A204.1 (cell line): ENCODE results near the gene ATG7.
"Not testable (repeated sequence)": the region's sequence is repeated elsewhere in the genome, so short reads cannot be mapped to it uniquely, and the experiment has no call there.

Source experiments
- FAIRE-seq: peaks from 2 replicates; lab custom pipeline; 2012; peaks lifted over from hg19 to GRCh38; lab: Jason Lieb, UNC

ATG7 gene

GRCh38 chr3:11509173-11510000 is 237.2 kb downstream of the ATG7 start:
- no peak for FAIRE-seq

- FAIRE-seq, result no peak
Observed at GRCh38 chr3:11510001-11510340, 237.8 kb downstream of the ATG7 start.

- no peak for FAIRE-seq
Observed at GRCh38 chr3:11510356-11510755, 238.2 kb downstream of the ATG7 start.

GRCh38 chr3:11511606-11512005 is 239.4 kb downstream of the ATG7 start:
- FAIRE-seq, result not testable (repeated sequence)

- FAIRE-seq, result not testable (repeated sequence)
Observed at GRCh38 chr3:11513125-11513816, 241.1 kb downstream of the ATG7 start.

DNA sequence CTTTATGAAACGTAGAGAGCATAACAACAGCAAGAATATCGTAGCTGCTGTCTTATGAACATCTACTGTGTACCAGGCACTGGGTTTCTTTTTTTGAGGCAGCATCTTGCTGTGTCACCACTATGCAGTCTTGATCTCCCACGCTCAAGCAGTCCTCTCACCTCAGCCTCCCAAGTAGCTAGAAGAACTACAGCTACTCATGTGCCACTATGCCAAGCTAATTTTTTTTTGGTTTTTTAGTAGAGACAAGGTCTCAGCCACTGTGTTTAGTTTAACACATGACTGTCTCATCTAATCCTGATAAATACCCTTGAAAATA is 241.6 kb downstream of the ATG7 start:
- FAIRE-seq, result no peak

DNA sequence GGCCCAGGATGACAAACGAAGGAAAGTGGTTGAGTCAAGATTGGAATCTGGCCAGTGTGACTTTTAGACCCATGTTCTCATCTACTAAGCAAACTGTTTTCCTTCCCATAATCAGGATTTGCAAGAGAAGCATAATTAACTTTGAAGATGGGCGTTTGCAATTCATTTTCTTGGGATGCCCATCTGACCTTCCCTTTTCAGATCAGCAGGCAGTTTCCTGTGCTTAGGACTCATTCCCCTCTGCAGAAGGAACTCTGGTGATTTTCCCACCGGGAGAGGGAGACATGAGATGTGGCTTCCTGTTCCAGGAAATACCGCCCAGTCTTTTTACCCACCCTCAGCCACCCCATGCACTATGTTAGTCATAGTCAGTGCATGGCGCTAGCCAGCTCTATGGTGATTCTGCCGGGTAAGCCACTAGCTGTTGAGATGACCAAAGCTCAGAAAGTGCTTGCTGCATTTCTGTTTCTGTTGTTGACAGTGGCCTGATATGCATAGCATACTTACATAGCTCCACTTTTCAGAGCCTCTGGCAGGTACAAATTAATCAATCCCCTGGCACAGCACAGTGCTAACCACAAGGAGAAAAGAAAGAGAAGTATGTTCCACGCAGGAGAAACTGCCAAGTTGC is 242.1 kb downstream of the ATG7 start:
- no peak for FAIRE-seq

DNA sequence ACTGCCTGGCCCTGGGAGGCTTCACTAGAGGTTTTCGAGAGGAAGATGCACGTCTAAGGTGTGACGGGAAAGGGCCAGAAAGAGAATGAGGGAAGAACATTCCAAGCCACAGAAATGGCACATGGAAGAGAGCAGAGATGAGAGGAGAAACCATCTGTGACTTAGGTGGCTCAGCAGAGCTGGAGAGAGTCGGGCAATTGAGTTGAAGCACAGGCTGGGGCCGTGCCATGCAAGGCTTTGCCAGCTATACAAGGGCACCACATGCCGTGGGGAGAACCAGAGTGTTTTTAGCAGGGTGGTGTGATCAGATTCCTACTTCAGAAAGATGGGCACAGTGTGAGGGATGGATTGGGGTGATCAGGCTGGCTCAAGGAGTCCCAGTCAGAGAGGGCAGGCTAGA is 245.4 kb downstream of the ATG7 start:
- FAIRE-seq, result no peak

DNA sequence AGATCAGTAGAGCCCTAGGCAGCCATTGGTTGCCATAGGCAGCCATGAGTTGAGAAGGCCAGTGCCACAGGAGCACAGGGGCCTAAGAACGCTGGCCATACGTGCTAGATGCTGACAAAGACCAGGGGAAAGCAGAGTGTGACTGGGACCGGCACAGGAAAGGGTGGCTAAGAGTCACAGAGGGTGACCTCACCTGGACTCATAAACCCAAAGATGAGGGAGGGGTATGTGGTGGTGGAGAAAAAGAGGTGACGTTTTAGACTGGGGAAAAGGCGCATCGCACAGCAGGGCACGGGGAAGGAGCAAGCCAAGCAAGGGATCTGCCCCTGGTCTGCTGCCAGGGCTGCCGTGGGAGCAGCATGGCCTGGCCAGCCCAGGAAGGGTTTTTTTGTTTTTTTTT is 249.0 kb downstream of the ATG7 start:
- FAIRE-seq, result no peak

GRCh38 chr3:11522398-11522715 is 250.2 kb downstream of the ATG7 start:
- FAIRE-seq, result no peak

- FAIRE-seq, result no peak
Observed at GRCh38 chr3:11522953-11523571, 250.9 kb downstream of the ATG7 start.

DNA sequence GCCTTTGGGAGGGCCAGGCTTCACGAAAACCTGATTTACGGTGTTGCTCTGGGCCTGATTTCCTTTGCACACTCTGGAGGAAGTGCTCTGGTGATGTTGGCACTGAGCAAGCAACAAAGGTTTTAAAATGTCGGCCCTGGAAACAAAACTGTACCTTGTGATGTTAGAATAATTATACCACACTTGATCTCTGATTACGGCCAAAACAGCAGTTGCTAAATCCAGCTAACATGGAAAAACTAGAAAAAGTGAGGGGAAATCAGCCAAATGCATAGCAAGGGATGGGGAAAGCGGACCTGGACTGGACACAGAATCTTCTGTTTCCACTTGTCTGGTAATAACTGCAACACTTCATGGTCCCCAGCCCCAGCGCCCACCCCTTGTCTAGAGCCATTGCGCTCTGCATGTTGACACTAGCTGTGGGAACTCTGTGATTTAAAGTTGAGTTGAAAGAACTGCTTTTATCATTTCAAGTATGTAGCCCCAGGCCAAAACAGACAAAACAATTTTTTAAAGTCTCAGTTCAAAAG is 251.4 kb downstream of the ATG7 start:
- FAIRE-seq, result no peak

DNA sequence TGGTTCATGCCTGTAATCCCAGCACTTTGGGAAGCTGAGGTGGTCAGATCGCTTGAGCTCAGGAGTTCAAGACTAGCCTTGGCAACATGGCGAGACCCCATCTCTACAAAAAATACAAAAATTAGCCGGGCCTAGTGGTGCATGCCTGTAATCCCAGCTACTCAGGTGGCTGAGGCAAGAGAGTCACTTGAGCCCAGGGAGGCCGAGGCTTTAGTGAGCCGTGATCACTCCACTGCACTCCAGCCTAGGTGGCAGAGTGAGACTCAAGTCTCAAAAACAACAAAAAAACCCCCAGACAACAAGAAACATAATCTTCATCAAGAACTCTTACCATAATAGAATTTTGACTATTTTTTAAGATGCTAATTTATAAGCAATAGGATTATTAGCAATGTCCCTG is 253.9 kb downstream of the ATG7 start:
- not testable (repeated sequence) for FAIRE-seq

DNA sequence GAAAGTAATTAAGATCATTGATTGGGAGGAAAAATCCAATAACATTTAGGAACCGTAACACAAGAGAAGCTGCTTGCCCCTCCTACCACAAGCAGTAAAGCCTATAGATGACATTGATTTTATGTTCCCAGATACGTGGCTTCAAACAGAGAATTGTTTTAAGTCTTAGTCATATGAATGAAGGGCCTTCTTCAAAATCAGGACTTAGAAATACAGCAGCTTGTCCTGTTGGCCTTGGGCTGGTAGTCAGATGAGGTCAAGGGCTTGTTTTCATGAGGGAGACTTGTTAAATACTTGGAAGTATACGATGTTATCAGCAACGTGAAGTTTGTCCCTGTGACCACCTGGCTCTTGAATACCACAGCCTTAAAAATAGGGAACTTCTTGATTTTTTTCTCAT is 257.1 kb downstream of the ATG7 start:
- no peak for FAIRE-seq

DNA sequence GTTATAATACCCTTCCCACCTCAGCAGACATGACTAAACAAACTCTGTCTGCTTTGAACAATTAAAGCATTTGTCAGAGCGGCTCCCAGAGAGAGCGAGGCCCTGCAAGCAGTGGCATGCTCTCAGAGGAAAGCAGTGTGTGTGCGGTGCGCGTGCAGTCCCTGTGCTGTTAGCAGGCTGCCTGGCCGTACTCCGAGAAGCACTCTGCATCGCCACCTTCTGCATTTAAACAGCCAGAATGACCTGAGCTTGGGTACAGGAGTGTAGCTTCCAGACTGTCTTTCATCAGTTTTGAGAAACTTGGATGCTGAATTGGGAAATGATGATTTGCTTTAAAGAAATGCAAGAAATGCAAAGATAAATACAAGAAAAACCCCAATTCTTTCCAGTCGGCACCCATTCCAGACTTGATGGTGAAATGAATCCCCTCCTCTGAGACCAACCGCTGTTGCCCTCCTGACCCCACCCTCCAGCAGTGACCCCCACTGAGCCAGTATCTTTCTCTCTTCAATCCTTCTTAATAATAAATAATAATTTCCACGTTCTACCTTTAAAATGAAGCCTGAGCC is 258.0 kb downstream of the ATG7 start:
- FAIRE-seq, result no peak

GRCh38 chr3:11532931-11533391 is 260.8 kb downstream of the ATG7 start:
- no peak for FAIRE-seq

DNA sequence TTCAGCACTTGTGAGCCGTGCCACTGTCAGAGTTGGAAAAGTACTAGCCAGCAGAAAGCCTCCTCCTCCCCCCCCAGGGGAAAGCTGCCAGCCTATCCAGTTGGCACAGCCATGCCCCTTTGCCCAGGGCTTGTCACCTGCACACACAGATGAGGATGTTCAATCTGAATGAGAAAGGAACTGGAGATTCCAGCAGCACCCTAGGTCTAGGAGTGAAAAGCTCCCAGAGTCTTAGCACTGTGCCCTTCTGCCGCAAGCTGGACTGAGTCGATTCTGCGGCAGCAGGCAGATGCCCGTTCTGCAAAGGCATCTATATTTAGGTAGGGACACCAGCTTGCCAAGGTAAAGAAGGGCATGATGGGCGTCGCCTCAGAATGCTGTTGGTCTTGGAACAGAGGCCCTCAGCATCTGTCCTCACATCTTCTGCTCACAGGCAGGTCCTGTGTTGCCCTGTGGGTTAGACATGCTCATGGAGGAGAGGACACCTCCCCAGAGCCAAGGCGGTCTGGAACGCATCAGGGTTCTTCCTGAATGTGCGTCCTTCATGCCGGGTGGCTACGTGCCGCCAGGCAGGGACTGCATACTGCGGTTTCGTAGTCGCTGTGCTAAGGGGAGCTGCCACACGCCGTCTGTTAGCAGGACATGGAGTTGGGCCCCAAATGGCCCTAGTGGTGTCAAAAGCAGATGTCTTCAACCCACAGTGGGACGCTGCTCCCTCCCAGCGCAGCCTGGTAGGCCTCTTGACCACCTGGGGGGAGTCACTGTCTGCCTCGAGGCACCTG is 262.0 kb downstream of the ATG7 start:
- no peak for FAIRE-seq

GRCh38 chr3:11534793-11535101 is 262.6 kb downstream of the ATG7 start:
- no peak for FAIRE-seq

- no peak for FAIRE-seq
Observed at GRCh38 chr3:11535243-11535960, 263.2 kb downstream of the ATG7 start.

- no peak for FAIRE-seq
Observed at GRCh38 chr3:11536132-11536935, 264.1 kb downstream of the ATG7 start.
